Transverse colon (tissue), 4 donors: Measurements from ENCODE around the gene MRPL34. TPM values are rescaled to one million over a fixed set of nuclear protein-coding genes. Genes with fewer than 3 reads are reported as not detected.

Experiments
- DNase-seq: peaks from one replicate; pipeline ENCODE4 v3.0.0-alpha.2; 2019
- H3K27ac ChIP-seq, 4 donors: fragments of 200-600 bp; sonication (generic); 2 replicates each; pipeline ENCODE4 v1.5.1; 2016 to 2018; ENCODE audit warnings: inconsistent platforms in 4 of 4
- H3K27me3 ChIP-seq: fragments of 200-600 bp; sonication (generic); 2 replicates; pipeline ENCODE4 v1.5.1; 2017; ENCODE audit warnings: inconsistent platforms
- H3K36me3 ChIP-seq, 4 donors: fragments of 200-600 bp; sonication (generic); 2 replicates each; pipeline ENCODE4 v1.5.1; 2017 to 2019; ENCODE audit warnings: inconsistent platforms in 4 of 4
- H3K4me1 ChIP-seq, 4 donors: fragments of 200-600 bp; sonication (generic); 2 replicates each; pipeline ENCODE4 v1.5.1; 2017 to 2020; ENCODE audit warnings: inconsistent platforms in 4 of 4
- H3K4me3 ChIP-seq, 4 donors: fragments of 200-600 bp; sonication (generic); 1 replicate in 1 of 4; 2 replicates in 3 of 4; pipeline versions ENCODE4 v1.5.1 to v1.6.1; 2017 to 2019; ENCODE audit warnings: inconsistent platforms in 4 of 4
- H3K9me3 ChIP-seq, 2 donors: fragments of 200-600 bp; sonication (generic); 2 replicates each; pipeline ENCODE4 v1.5.1; 2017 to 2019; ENCODE audit warnings: inconsistent platforms in 2 of 2
- CTCF ChIP-seq, 5 experiments: fragments of 200-600 bp in 3 of 5; fragments of 450-650 bp in 2 of 5; sonication (generic) in 3 of 5; IDR thresholded peaks; 1 replicate in 2 of 5; 2 replicates in 3 of 5; pipeline ENCODE4 v1.5.1; 2016 to 2017; ENCODE audit warnings: antibody characterized with exemption in 5 of 5, inconsistent platforms in 3 of 5, mild to moderate bottlenecking in 2 of 5, moderate library complexity in 1 of 5
- EP300 ChIP-seq: sonication (generic); formaldehyde crosslinking; IDR thresholded peaks from one replicate; pipeline ENCODE4 v1.6.1; 2017; ENCODE audit warnings: antibody characterized with exemption, low read depth
- POLR2A ChIP-seq: fragments of 450-650 bp; IDR thresholded peaks from one replicate; pipeline ENCODE4 v1.6.1; 2016; ENCODE audit warnings: antibody characterized with exemption, mild to moderate bottlenecking, moderate library complexity
- POLR2AphosphoS5 ChIP-seq, 3 donors: sonication (generic); formaldehyde crosslinking; IDR thresholded peaks; one replicate each; pipeline ENCODE4 v1.6.1; 2016; ENCODE audit warnings: antibody characterized with exemption in 3 of 3
- WGBS, 2 donors: methylation state at CpG; one replicate each; pipeline ENCODE4 v1.1.5; 2018; ENCODE audit warnings: low coverage in 1 of 2; 5-methylcytosine and 5-hydroxymethylcytosine counted together
- in situ Hi-C, 4 donors: fragments of 200-750 bp; cut with MboI; loops; one replicate each; pipeline versions ENCODE4 v1.15.0 to v1.15.1; 2017; ENCODE audit warnings: low sequenced_read_pairs in 3 of 4, low pct_ligation_motif_present in 1 of 4, low pct_unique_long_range_greater_than_20kb in 1 of 4
- intact Hi-C: fragments of 100-400 bp; cut with DNase I; formaldehyde crosslinking; loops from one replicate; pipeline ENCODE4 v1.15.1; 2023; ENCODE audit warnings: low total_unique reads
- total RNA-seq, 4 donors: library from RNA; depleted of rRNA; stranded (reverse); fragments of >200 nt; gene quantifications; one replicate each; pipeline ENCODE4 v1.1.0, GENCODE V29; 2016

Gene MRPL34
- total RNA-seq, 4 donors from 2014 or later, result 243 to 390 (median 272) TPM

GRCh38 chr19:17286752-17287151 lies 18.9 kb upstream of the MRPL34 start:
- in situ Hi-C loops, result loop anchor here (10.0 to 25.0 kb wide), 5 partner anchors 72 to 524 kb away; partner anchors contain the start of gene USE1 (in 1 of the 4)
- DNase-seq, result no peak
- 66% methylated on average over 9 of the region's 9 CpGs; no CpG with 5 or more reads in 1 of the 2 donors for WGBS, 2 donors

GRCh38 chr19:17289489-17289888 lies 16.2 kb upstream of the MRPL34 start:
- Histone ChIP-seq H3K36me3 (no peaks in the 10 kb centered on the region), H3K4me1 (peaks cover 0 to 14% (median 9%) of the 10 kb centered on the region in 4 donors), H3K27ac (no peak overlapping the region), H3K9me3 (no peaks in the 10 kb centered on the region), H3K4me3 (no peak overlapping the region), H3K27me3 (no peaks in the 10 kb centered on the region)
- intact Hi-C loops (no loop called here), in situ Hi-C loops (loop anchor here (10.0 to 25.0 kb wide), 5 partner anchors 75 to 527 kb away; partner anchors contain the start of gene USE1 (in 1 of the 4))
- TF ChIP-seq POLR2AphosphoS5 (IDR thresholded peaks at IDR 0.05) (no peak), CTCF (IDR thresholded peaks at IDR 0.05) (peak in 1 of 5 experiments; percentile 9)
- WGBS, 2 donors, result 19 to 73% methylated on average over 3 to 22 of the region's 22 CpGs
- DNase-seq, result peak; percentile 71

More at GRCh38 chr19:17286752-17287151, 18.9 kb upstream of the MRPL34 start:
- Histone ChIP-seq H3K27ac (no peak overlapping the region), H3K36me3 (no peaks in the 10 kb centered on the region), H3K9me3 (no peaks in the 10 kb centered on the region), H3K4me3 (no peak overlapping the region), H3K4me1 (peaks cover 8 to 16% (median 12%) of the 10 kb centered on the region in 4 donors), H3K27me3 (peaks cover 8% of the 10 kb centered on the region)
- TF ChIP-seq POLR2A, result no peak
- TF ChIP-seq CTCF (IDR thresholded peaks at IDR 0.05), result no peak
- no peak for TF ChIP-seq POLR2AphosphoS5 (IDR thresholded peaks at IDR 0.05)
- no peak for TF ChIP-seq EP300
- intact Hi-C loops, result no loop called here

- in situ Hi-C loops, result loop anchor here in 2 of 4 donors (25.0 kb wide), 2 partner anchors 230 to 530 kb away; no protein-coding TSS in a partner anchor
- Histone ChIP-seq H3K27ac (peak overlapping the region; percentile 62 to 90 (median 82)), H3K9me3 (no peaks in the 10 kb centered on the region), H3K36me3 (no peaks in the 10 kb centered on the region), H3K4me1 (peaks cover 0 to 14% (median 9%) of the 10 kb centered on the region in 4 donors), H3K4me3 (peak overlapping the region; percentile 36 to 61 (median 50)), H3K27me3 (no peaks in the 10 kb centered on the region)
- intact Hi-C loops, result no loop called here
- DNase-seq, result peak; percentile 85
- WGBS, 2 donors, result 0% methylated on average over 35 of the region's 46 CpGs; no CpG with 5 or more reads in 1 of the 2 donors
- TF ChIP-seq POLR2A (peak; percentile 52), POLR2AphosphoS5 (IDR thresholded peaks at IDR 0.05) (no peak), CTCF (IDR thresholded peaks at IDR 0.05) (peak; percentile 62 to 83 (median 70))
These were observed 13.2 kb upstream of the MRPL34 start for GRCh38 chr19:17292301-17293074.

GRCh38 chr19:17293605-17294004 lies 12.1 kb upstream of the MRPL34 start:
- peak overlapping the region in 2 of 4 donors; percentile 78 to 86 for H3K27ac ChIP-seq
- H3K4me3 ChIP-seq, result no peak overlapping the region
- no peaks in the 10 kb centered on the region for H3K9me3 ChIP-seq
- intact Hi-C loops, result no loop called here
- H3K36me3 ChIP-seq, result no peaks in the 10 kb centered on the region
- peaks cover 0 to 14% (median 9%) of the 10 kb centered on the region in 4 donors for H3K4me1 ChIP-seq
- TF ChIP-seq EP300, result no peak
- TF ChIP-seq POLR2AphosphoS5 (IDR thresholded peaks at IDR 0.05), result no peak
- no peak for TF ChIP-seq POLR2A
- no peak for TF ChIP-seq CTCF (IDR thresholded peaks at IDR 0.05)
- no peak for DNase-seq
- no peaks in the 10 kb centered on the region for H3K27me3 ChIP-seq
- WGBS, 2 donors, result 90 to 91% methylated on average over 7 to 14 of the region's 14 CpGs
- in situ Hi-C loops, result loop anchor here in 2 of 4 donors (25.0 kb wide), 2 partner anchors 231 to 531 kb away; no protein-coding TSS in a partner anchor
